Endodermal cell (in vitro differentiated cells): Measurements from ENCODE around the gene PARD6G. TPM values are rescaled to one million over a fixed set of nuclear protein-coding genes. Genes with fewer than 3 reads are reported as not detected.

Experiments used
- DNase-seq: peaks from one replicate; pipeline ENCODE4 v3.0.0-alpha.2; 2017
- H3K27ac ChIP-seq: 2 replicates; pipeline ENCODE4 v1.5.1; 2013; ENCODE audit warnings: mild to moderate bottlenecking, low read depth, low read length, moderate library complexity
- H3K27me3 ChIP-seq: 2 replicates; pipeline ENCODE4 v1.6.1; 2013; ENCODE audit warnings: mild to moderate bottlenecking, low read length, moderate library complexity; ENCODE audit not compliant: insufficient read depth, control insufficient read depth, poor library complexity, severe bottlenecking
- H3K36me3 ChIP-seq: 2 replicates; pipeline ENCODE4 v1.7.0; 2013; ENCODE audit warnings: mild to moderate bottlenecking, low read length, moderate library complexity; ENCODE audit not compliant: control insufficient read depth, insufficient read depth
- H3K4me1 ChIP-seq: one replicate; pipeline ENCODE4 v1.7.0; 2013; ENCODE audit warnings: low read length; ENCODE audit not compliant: control insufficient read depth, insufficient read depth
- H3K4me3 ChIP-seq: 2 replicates; pipeline ENCODE4 v1.5.1; 2013; ENCODE audit warnings: mild to moderate bottlenecking, low read length, moderate library complexity
- H3K9ac ChIP-seq: 2 replicates; pipeline ENCODE4 v1.6.1; 2013; ENCODE audit warnings: mild to moderate bottlenecking, low read length, moderate library complexity; ENCODE audit not compliant: poor library complexity, severe bottlenecking; ENCODE audit errors: extremely low read depth
- H3K9me3 ChIP-seq: 2 replicates; pipeline ENCODE4 v1.6.1; 2013; ENCODE audit warnings: mild to moderate bottlenecking, low read length, moderate library complexity; ENCODE audit not compliant: control insufficient read depth
- H3K27ac Mint-ChIP-seq: 2 replicates; pipeline ENCODE4 v1.8.0; 2020; ENCODE audit warnings: mixed read lengths
- H3K27me3 Mint-ChIP-seq: 2 replicates; pipeline ENCODE4 v1.8.0; 2021; ENCODE audit warnings: mild to moderate bottlenecking, mixed read lengths; ENCODE audit not compliant: insufficient read depth
- H3K36me3 Mint-ChIP-seq: 2 replicates; pipeline ENCODE4 v1.8.0; 2020; ENCODE audit warnings: low read depth, mixed read lengths
- H3K4me1 Mint-ChIP-seq: 2 replicates; pipeline ENCODE4 v1.8.0; 2020; ENCODE audit warnings: mixed read lengths
- H3K4me3 Mint-ChIP-seq: 2 replicates; pipeline ENCODE4 v1.8.0; 2020; ENCODE audit warnings: mild to moderate bottlenecking, moderate library complexity, mixed read lengths
- H3K9me3 Mint-ChIP-seq: 2 replicates; pipeline ENCODE4 v1.8.0; 2020; ENCODE audit warnings: mild to moderate bottlenecking, mixed read lengths
- CTCF ChIP-seq: fragments of 200-600 bp; sonication (generic); conservative IDR thresholded peaks from 2 replicates; pipeline ENCODE4 v1.5.0; 2021; ENCODE audit warnings: antibody characterized with exemption, mild to moderate bottlenecking
- WGBS, 2 experiments: methylation state at CpG; one replicate each; pipeline versions ENCODE4 v1.1.5 to v1.1.7; 2013; ENCODE audit warnings: missing lambda C conversion rate in 2 of 2, mixed read lengths in 1 of 2; ENCODE audit not compliant: insufficient coverage in 1 of 2, insufficient read length in 1 of 2; 5-methylcytosine and 5-hydroxymethylcytosine counted together
- total RNA-seq, 2 donors: library from RNA; stranded (reverse); fragmentation: NEBNext Ultra II Directional in 1 of 2; extraction: Animal tissue kit (Norgen Biotek cat#: 25700) in 1 of 2; gene quantifications; 2 replicates in 1 of 2; 3 replicates in 1 of 2; pipeline ENCODE4 v1.2.1, GENCODE V29; 2021

Gene PARD6G
- total RNA-seq, 2 donors from 2014 or later, result 15.4 to 17.3 TPM

GRCh38 chr18:80161781-80162417, 85.4 kb downstream of the PARD6G start:
- peaks cover 39% of the 10 kb centered on the region for H3K9me3 Mint-ChIP-seq
- Histone ChIP-seq H3K4me3 (no peak overlapping the region), H3K27ac (no peak overlapping the region), H3K27me3 (no peaks in the 10 kb centered on the region), H3K4me1 (no peaks in the 10 kb centered on the region), H3K36me3 (peaks cover 31% of the 10 kb centered on the region), H3K9ac (no peak overlapping the region), H3K9me3 (peaks cover 21% of the 10 kb centered on the region)
- H3K4me3 Mint-ChIP-seq, result no peak overlapping the region
- no peak for TF ChIP-seq CTCF
- peak; percentile 29 for DNase-seq
- no peak overlapping the region for H3K27ac Mint-ChIP-seq
- 93 to 95% methylated on average over 3 to 7 of the region's 7 CpGs for WGBS, 2 experiments
- H3K27me3 Mint-ChIP-seq, result peaks cover 1% of the 10 kb centered on the region
- peaks cover 66% of the 10 kb centered on the region for H3K36me3 Mint-ChIP-seq
- no peaks in the 10 kb centered on the region for H3K4me1 Mint-ChIP-seq

DNA sequence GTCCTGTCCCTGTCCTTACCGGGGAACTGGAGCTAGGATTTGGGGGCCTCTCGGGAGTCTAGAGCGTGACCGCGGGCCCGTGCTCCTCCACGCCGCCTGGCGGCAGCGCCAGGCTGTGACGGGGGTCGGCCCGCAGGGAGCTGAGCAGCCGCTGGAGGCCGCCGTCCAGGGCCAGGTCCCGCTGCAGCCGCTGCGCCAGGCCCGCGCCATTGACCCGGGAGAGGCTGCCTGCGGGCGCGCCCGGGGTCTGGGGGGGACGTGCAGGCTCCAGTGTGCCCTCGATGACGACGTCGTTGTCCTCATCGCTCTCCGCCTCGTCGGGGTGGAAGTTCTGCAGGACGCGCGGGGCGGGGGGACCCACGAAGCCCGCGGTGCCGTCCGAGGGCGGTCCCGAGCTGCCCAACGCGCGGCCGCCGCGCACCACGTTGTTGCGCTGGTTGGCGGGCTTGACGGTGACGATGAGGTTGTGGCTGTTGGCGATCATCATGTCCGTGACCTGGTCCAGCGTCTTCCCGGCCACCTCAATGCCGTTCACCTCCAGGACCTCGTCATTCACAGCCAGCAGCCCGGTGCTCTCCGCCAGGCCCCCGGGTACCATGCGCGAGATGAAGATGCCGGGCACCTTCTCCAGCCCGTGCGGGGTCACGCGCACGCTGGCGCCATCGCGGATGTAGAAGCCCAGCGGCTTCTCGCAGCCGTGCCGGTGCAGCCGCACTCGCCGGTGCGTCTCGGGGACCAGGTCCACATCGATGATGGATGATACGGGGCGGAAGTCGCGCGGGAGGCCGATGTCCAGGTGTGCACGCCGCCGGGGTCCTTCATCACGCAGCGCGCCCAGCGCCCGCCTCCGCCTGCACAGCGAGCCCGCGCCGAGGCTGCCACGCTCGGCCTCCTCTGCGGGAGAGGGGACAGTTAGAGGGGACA, 87.3 kb downstream of the PARD6G start:
- Mint-ChIP-seq H3K4me3 (no peak overlapping the region), H3K9me3 (peaks cover 24% of the 10 kb centered on the region), H3K27me3 (peaks cover 1% of the 10 kb centered on the region), H3K4me1 (no peaks in the 10 kb centered on the region), H3K36me3 (peaks cover 67% of the 10 kb centered on the region), H3K27ac (no peak overlapping the region)
- Histone ChIP-seq H3K36me3 (peaks cover 49% of the 10 kb centered on the region), H3K9me3 (peaks cover 15% of the 10 kb centered on the region), H3K4me3 (no peak overlapping the region), H3K9ac (no peak overlapping the region), H3K27ac (no peak overlapping the region), H3K27me3 (no peaks in the 10 kb centered on the region), H3K4me1 (no peaks in the 10 kb centered on the region)
- peak; percentile 53 for TF ChIP-seq CTCF
- peak; percentile 72 for DNase-seq
- 97 to 99% methylated on average over 79 to 109 of the region's 109 CpGs for WGBS, 2 experiments

DNA sequence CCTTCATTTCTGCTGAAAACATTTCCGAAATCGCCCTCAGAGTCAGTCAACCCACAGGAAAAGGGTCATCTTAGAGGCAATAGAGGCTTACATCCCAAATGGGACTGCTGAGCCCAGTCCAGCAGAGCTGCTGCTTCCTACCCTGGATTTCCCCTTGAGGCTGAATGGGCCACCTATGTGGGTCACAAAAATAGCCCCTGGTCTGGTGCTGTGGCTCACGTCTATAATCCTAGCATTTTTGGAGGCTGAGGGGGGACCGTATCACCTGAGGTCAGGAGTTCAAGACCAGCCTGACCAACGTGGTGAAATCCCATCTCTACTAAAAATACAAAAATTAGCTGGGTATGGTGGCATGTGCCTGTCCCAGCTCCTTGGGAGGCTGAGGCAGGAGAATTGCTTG, 88.9 kb downstream of the PARD6G start:
- WGBS, 2 experiments, result 86 to 92% methylated on average over 2 to 5 of the region's 5 CpGs
- Histone ChIP-seq H3K4me1 (no peaks in the 10 kb centered on the region), H3K9ac (no peak overlapping the region), H3K27me3 (no peaks in the 10 kb centered on the region), H3K4me3 (no peak overlapping the region), H3K9me3 (no peaks in the 10 kb centered on the region), H3K27ac (no peak overlapping the region), H3K36me3 (peaks cover 52% of the 10 kb centered on the region)
- H3K36me3 Mint-ChIP-seq, result peaks cover 59% of the 10 kb centered on the region
- H3K27ac Mint-ChIP-seq, result no peak overlapping the region
- peaks cover 1% of the 10 kb centered on the region for H3K27me3 Mint-ChIP-seq
- H3K4me3 Mint-ChIP-seq, result no peak overlapping the region
- DNase-seq, result peak; percentile 17
- H3K9me3 Mint-ChIP-seq, result peaks cover 8% of the 10 kb centered on the region
- H3K4me1 Mint-ChIP-seq, result no peaks in the 10 kb centered on the region
- TF ChIP-seq CTCF, result no peak
